Stomach (tissue), 9 donors: ENCODE measurements around the gene CACNA1I. TPM values are rescaled to one million over a fixed set of nuclear protein-coding genes. Genes with fewer than 3 reads are reported as not detected.
A peak's percentile ranks its signal among the peaks of the same experiment; 100 is the strongest.

ENCODE experiments used
- DNase-seq, 2 donors: peaks; one replicate each; pipeline versions ENCODE4 v3.0.0 to v3.0.0-alpha.2; 2013 to 2019
- H3K27ac ChIP-seq, 5 donors: fragments of 200-600 bp in 4 of 5; sonication (generic) in 4 of 5; one replicate each; pipeline ENCODE4 v1.5.1; 2013 to 2019; ENCODE audit warnings: mild to moderate bottlenecking in 1 of 5, moderate library complexity in 1 of 5
- H3K27me3 ChIP-seq, 3 donors: fragments of 200-600 bp; sonication (generic); one replicate each; pipeline ENCODE4 v1.5.1; 2017 to 2019; ENCODE audit warnings: mixed run types in 1 of 3
- H3K36me3 ChIP-seq, 4 donors: fragments of 200-600 bp; sonication (generic); 1 replicate in 3 of 4; 2 replicates in 1 of 4; pipeline ENCODE4 v1.5.1; 2016 to 2019
- H3K4me1 ChIP-seq, 4 donors: fragments of 200-600 bp; sonication (generic); one replicate each; pipeline ENCODE4 v1.5.1; 2016 to 2019
- H3K4me3 ChIP-seq, 4 donors: fragments of 200-600 bp; sonication (generic) in 3 of 4; one replicate each; pipeline ENCODE4 v1.5.1; 2016 to 2019; ENCODE audit warnings: mild to moderate bottlenecking in 1 of 4
- H3K9me3 ChIP-seq, 4 donors: fragments of 200-600 bp; sonication (generic); one replicate each; pipeline ENCODE4 v1.5.1; 2016 to 2019
- EP300 ChIP-seq: sonication (generic); formaldehyde crosslinking; IDR thresholded peaks from one replicate; pipeline ENCODE4 v1.6.1; 2017; ENCODE audit warnings: antibody characterized with exemption
- POLR2A ChIP-seq, 4 donors: fragments of 450-650 bp; IDR thresholded peaks; one replicate each; pipeline ENCODE4 v1.6.1; 2016; ENCODE audit warnings: antibody characterized with exemption in 4 of 4, control low read depth in 2 of 4, mild to moderate bottlenecking in 1 of 4, moderate library complexity in 1 of 4
- POLR2AphosphoS5 ChIP-seq, 3 donors: sonication (generic); formaldehyde crosslinking; IDR thresholded peaks; one replicate each; pipeline ENCODE4 v1.6.1; 2016; ENCODE audit warnings: antibody characterized with exemption in 3 of 3
- WGBS, 5 donors: extraction: QIAGEN DNeasy Blood & Tissue Kit in 3 of 5; methylation state at CpG; one replicate each; pipeline versions ENCODE4 v1.1.5 to v1.1.7; 2013 to 2018; 5-methylcytosine and 5-hydroxymethylcytosine counted together
- intact Hi-C: fragments of 100-400 bp; cut with DNase I; formaldehyde crosslinking; loops from one replicate; pipeline ENCODE4 v1.15.1; 2023; ENCODE audit warnings: low total_unique reads
- polyA plus RNA-seq, 3 donors: library from polyadenylated mRNA; stranded (reverse); fragments of 200-250 nt; gene quantifications; one replicate each; pipeline ENCODE4 v1.2.3, GENCODE V29; 2013
- total RNA-seq, 5 donors: library from RNA; depleted of rRNA; stranded (reverse); fragments of >200 nt; gene quantifications; one replicate each; pipeline versions ENCODE4 v1.1.0 to v1.2.3, GENCODE V29; 2014 to 2016
- TF ChIP-seq, protein P1 (sequence below), 7 experiments: fragments of 450-650 bp in 4 of 7; fragments of 200-600 bp in 3 of 7; sonication (generic) in 3 of 7; IDR thresholded peaks; one replicate each; pipeline ENCODE4 v1.5.1; 2016 to 2019; ENCODE audit warnings: antibody characterized with exemption in 7 of 7, control low read depth in 2 of 7, mild to moderate bottlenecking in 1 of 7
- donor health status: healthy with polysubstance abuse.
- donor health status: Bipolar disorder and iron deficiency.
- donor health status: healthy.

The CACNA1I gene
- total and polyA plus RNA-seq, 8 donors, result 0.06 to 4.0 (median 0.22) TPM; not detected in 2

DNA sequence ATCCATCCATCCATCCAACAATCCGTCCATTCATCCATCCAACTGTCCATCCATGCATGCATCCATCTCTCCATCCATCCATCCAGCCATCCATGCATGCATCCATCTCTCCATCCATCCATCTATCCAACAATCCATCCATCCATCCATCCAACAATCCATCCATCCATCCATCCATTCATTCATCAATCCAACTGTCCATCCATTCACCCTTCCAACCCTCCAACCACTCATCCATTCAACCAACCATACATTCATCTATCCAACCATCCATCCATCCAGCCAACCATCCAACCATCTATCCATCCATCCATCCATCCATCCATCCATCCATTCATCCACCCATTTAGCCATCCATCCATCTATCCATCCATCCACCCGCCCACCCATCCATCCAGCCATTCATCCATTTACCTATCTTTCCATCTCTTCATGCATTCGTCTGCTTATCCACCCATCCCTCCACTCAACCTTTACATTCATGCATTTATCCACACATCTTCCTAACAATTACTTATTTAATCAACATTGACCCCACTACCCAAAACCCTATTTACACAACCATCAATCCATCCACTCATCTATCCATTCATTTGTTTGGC lies 12.6 kb downstream of the CACNA1I start:
- WGBS, 5 donors, result 51 to 66% (median 56%) methylated on average over 3 of the region's 3 CpGs
- Histone ChIP-seq H3K9me3 (no peaks in the 10 kb centered on the region), H3K27ac (no peak overlapping the region), H3K27me3 (peaks cover 0 to 29% (median 7%) of the 10 kb centered on the region in 3 donors), H3K4me1 (no peaks in the 10 kb centered on the region), H3K36me3 (no peaks in the 10 kb centered on the region), H3K4me3 (no peak overlapping the region)
- intact Hi-C loops, result no loop called here
- DNase-seq, result no peak
- TF ChIP-seq POLR2AphosphoS5 (IDR thresholded peaks at IDR 0.05), result no peak
- no peak for TF ChIP-seq EP300
- TF ChIP-seq, protein P1, sequence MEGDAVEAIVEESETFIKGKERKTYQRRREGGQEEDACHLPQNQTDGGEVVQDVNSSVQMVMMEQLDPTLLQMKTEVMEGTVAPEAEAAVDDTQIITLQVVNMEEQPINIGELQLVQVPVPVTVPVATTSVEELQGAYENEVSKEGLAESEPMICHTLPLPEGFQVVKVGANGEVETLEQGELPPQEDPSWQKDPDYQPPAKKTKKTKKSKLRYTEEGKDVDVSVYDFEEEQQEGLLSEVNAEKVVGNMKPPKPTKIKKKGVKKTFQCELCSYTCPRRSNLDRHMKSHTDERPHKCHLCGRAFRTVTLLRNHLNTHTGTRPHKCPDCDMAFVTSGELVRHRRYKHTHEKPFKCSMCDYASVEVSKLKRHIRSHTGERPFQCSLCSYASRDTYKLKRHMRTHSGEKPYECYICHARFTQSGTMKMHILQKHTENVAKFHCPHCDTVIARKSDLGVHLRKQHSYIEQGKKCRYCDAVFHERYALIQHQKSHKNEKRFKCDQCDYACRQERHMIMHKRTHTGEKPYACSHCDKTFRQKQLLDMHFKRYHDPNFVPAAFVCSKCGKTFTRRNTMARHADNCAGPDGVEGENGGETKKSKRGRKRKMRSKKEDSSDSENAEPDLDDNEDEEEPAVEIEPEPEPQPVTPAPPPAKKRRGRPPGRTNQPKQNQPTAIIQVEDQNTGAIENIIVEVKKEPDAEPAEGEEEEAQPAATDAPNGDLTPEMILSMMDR (IDR thresholded peaks at IDR 0.05), result no peak

DNA sequence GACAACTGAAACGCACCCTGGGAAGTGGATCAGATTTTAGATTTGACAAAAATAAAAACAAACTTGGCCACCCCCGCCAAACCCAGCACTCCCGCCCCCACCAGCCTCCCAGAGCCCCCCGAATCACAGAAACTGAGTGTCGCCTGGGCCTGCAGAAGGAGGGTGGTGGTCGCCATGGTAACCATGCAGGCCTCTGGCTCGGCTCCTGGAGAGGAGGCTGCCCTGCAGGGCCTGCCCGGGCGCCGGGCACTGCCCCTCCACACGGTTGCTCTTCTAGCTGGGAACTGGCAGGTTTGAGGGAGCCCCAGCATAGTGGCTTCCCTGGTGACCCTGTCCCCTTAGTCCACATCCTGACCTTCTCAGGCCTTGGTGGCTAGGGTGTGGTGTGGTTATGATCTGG lies 19.3 kb downstream of the CACNA1I start:
- Histone ChIP-seq H3K9me3 (no peaks in the 10 kb centered on the region), H3K4me1 (peaks cover 0 to 13% (median 6%) of the 10 kb centered on the region in 4 donors), H3K4me3 (no peak overlapping the region), H3K27me3 (peaks cover 0 to 59% (median 0%) of the 10 kb centered on the region in 3 donors), H3K27ac (no peak overlapping the region), H3K36me3 (no peaks in the 10 kb centered on the region)
- 64 to 74% (median 67%) methylated on average over 10 to 11 of the region's 11 CpGs for WGBS, 5 donors
- intact Hi-C loops, result no loop called here
- TF ChIP-seq EP300 (no peak), POLR2AphosphoS5 (IDR thresholded peaks at IDR 0.05) (no peak), POLR2A (IDR thresholded peaks at IDR 0.05) (no peak)
- TF ChIP-seq, protein P1 (IDR thresholded peaks at IDR 0.05), result no peak
- peak in 1 of 2 donors; percentile 39 for DNase-seq

DNA sequence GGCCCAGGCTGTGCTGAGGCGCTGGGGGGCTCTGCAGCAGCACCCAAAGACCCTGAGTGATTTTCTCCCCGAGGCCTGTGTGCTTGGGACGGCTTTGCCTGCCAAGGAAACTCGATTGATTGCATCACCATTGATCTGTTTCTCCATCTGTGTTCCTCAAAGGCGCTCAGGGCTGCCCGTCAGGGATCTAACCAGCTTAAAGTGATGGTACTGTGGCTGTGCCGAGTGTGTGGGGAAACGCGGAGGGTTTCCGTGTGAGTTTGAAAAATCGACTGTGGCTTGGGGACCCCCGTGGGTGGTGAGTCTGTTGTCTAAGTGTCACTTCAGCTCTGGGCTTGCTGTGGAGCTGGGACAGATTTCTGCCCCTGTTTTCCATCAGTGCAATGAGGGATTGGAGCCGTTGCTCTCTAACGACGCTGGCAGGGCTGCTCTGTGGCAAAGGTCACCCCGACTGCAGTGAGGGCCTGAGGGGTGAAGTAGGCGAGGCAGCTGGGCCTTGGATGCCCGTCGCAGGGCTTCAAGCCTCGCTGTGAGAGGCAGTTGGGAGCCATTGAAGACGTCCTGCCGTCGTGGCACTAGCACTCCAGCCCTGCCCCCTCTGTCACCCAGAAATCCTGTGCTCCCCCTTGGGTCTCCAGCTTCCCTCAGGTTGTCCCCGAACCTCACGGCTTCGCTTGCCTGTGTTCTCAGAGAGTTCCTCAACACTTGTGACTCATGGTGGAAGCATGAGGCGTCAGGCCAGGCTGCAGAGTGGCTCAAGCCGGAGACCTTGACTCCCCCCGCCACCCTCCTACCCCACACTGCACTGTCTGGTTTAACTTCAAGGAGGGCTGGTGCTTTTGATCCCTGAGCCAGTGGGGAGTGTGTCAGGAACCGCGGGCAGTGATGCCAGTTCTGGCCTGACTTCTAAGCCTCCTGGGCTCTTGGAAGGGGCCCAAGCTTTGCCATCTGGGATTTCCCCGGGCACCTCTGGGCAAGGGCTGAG lies 21.8 kb downstream of the CACNA1I start:
- no peak overlapping the region for H3K4me3 ChIP-seq
- 37 to 48% (median 46%) methylated on average over 25 to 32 of the region's 32 CpGs for WGBS, 5 donors
- TF ChIP-seq POLR2A (IDR thresholded peaks at IDR 0.05), result no peak
- TF ChIP-seq EP300, result no peak
- TF ChIP-seq, protein P1 (IDR thresholded peaks at IDR 0.05), result no peak
- peaks cover 0 to 75% (median 3%) of the 10 kb centered on the region in 3 donors for H3K27me3 ChIP-seq
- peak; percentile 38 to 40 for DNase-seq
- H3K27ac ChIP-seq, result no peak overlapping the region
- peaks cover 0 to 13% (median 6%) of the 10 kb centered on the region in 4 donors for H3K4me1 ChIP-seq
- intact Hi-C loops, result no loop called here
- no peaks in the 10 kb centered on the region for H3K36me3 ChIP-seq
- H3K9me3 ChIP-seq, result no peaks in the 10 kb centered on the region

DNA sequence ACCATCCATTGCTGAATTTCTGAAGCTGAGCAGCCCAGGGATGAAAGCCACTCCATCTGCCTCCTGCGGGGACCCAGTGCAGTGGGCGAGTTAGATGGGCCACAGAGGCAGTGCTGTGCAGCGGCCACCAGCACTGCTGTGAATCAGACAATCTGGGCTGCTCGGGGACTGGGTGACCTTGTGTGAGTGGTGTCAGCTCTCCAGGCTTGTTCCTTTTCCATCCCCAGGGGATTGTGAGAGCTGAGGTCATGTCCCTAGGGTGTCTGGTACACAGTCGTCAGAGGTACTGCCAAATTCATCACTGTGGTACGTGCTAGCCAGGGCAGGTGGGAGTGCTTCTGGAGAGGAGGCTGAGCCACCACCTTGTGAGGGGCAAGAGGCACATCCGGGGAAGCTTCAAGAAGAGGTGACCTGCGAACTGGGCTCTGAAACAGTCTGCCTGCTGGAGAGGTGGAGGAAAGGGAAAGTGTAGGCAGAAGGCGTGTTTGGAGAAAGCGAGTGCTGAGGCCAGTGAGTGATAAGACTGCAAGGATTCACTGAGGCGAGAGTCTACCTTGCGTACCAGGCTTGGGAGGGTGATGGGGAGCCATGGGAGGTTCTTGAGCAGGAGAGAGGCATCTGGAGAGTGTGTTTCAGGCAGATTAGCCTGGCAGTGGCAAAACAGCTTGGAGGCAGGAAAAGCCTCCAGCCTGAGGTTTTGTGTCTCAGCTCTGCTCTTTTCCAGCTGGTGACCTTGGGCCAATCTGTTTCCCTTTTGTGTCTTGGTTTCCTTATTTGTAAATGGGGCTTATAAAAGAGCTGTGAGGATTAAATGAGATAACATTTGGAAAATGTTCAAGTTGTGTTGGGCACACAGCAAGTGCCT lies 22.7 kb downstream of the CACNA1I start:
- TF ChIP-seq POLR2AphosphoS5 (IDR thresholded peaks at IDR 0.05), result no peak
- H3K4me1 ChIP-seq, result peaks cover 0 to 18% (median 11%) of the 10 kb centered on the region in 4 donors
- H3K27me3 ChIP-seq, result peaks cover 0 to 85% (median 12%) of the 10 kb centered on the region in 3 donors
- H3K27ac ChIP-seq, result no peak overlapping the region
- intact Hi-C loops, result no loop called here
- no peaks in the 10 kb centered on the region for H3K9me3 ChIP-seq
- H3K4me3 ChIP-seq, result no peak overlapping the region
- no peaks in the 10 kb centered on the region for H3K36me3 ChIP-seq
- DNase-seq, result no peak
- 45 to 72% (median 64%) methylated on average over 8 to 12 of the region's 12 CpGs for WGBS, 5 donors
